GM18907 (cell line): ENCODE results near the gene TK2.
"Not testable (repeated sequence)": the region's sequence is repeated elsewhere in the genome, so short reads cannot be mapped to it uniquely, and the experiment has no call there.

ENCODE experiments used
- ATAC-seq: cut with Tn5 transposase; IDR thresholded peaks from one replicate; pipeline ENCODE4 v1.9.1; 2021; ENCODE audit warnings: mild to moderate bottlenecking, moderate library complexity; ENCODE audit not compliant: unreplicated experiment

Gene TK2

DNA sequence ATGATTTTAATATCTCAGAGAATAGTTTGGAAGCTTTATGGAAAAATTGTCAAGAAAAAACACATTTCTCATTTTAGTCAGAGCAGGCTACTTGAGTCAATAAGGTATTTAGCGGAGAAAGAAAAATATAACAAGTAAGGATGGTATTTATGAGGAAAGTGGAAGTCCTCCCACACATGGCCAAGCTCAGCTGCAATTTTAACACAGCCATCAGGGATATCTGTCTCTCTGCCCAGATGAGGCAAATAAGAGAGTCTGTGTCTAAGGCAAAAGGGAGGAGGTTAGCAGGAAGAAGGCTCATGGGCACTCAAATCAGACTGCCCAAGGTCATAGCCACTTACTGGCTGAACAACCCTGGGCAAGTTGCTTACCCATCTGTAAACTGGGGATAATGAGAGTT lies 24.2 kb upstream of the TK2 start:
- no peak for ATAC-seq

DNA sequence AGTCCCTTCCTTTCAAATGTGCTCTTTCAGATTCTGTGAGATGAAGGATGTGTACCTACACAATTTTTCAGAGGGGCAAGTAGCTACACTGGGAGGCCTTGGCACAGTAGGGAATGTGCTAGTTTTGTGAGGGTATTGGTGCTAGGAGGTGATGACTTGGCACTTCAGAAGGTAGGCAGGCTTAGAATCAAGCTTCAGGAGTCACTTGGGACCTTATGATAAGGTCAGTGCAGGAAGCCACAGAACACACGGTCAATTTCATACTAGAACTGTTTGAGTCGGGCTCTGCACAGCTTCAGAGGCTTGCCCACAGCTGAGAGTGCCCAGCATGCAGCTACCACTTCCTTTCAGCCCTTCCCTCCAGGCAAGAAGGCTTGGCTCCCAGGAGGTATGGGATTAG lies 22.4 kb upstream of the TK2 start:
- ATAC-seq = no peak

DNA sequence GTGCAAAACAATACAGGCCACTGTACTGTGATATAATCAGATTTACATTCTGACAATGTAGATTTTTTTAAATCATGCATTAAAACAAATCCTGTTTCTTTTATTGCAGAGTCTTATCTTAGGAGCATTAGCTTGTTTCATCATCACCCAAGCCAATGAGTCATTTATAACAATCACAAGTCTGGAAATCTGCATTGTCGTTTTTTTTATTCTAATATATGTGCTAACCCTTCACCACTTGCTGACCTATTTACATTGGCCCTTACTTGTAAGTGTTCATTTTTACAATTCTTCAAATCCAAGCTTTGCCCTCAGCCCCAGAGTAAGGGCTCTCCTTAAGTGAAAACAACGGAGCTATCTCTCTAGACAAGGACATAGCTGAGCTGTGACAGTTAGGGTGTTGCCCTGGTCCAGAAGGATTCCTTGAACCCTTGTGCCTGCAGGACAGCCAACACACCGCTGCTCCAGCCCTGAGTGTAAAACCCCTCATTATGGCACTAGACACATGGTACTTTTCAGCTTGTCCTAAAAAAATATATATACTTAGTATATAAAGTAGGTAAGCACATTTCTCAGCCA lies 20.0 kb upstream of the TK2 start:
- ATAC-seq = no peak

DNA sequence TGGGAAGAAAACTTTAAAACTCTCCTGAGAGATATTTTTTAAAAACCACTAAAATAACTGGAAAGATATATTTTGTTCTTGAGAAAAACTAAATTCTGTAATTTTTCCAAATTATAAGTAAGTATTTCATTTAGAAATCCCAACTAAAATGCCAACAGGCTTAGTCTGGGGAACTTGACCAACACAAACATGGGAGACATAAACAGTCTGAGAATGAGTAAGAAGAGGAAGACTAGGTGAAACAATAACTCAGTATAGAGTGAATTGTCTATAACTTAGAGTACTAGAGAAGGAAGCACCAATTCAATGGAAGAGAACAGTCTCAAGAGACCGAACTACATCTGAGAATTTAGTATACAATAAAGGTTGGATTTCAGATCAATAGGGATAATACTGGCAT lies 19.2 kb upstream of the TK2 start:
- ATAC-seq = no peak

DNA sequence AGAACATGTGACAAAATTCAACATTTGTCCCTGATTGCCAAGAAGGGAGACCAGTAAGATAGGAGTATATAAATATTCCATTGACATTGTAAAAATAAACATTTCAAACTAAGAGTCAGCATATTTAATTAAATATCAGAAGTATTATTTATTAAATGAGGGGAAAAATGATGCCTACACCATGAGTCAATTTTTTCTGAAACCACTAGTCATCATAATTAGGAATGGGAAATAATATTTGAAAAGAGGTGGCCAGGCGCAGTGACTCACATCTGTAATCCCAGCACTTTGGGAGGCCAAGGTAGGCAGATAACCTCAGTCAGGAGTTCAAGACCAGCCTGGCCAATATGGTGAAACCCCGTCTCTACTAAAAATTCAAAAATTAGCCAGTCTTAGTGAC lies 18.4 kb upstream of the TK2 start:
- ATAC-seq = no peak

DNA sequence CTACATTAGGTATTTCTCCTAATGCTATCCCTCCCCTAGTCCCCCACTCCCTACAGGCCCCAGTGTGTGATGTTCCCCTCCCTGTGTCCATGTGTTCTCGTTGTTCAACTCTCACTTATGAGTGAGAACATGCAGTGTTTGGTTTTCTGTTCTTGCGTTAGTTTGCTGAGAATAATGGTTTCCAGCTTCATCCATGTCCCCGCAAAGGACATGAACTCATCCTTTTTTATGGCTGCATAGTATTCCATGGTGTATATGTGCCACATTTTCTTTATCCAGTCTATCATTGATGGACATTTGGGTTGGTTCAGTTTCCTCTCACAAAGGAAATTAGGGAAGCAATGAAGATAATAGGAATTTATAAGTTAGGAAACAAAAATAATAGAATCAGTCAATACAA lies 17.3 kb upstream of the TK2 start:
- ATAC-seq = not testable (repeated sequence)

DNA sequence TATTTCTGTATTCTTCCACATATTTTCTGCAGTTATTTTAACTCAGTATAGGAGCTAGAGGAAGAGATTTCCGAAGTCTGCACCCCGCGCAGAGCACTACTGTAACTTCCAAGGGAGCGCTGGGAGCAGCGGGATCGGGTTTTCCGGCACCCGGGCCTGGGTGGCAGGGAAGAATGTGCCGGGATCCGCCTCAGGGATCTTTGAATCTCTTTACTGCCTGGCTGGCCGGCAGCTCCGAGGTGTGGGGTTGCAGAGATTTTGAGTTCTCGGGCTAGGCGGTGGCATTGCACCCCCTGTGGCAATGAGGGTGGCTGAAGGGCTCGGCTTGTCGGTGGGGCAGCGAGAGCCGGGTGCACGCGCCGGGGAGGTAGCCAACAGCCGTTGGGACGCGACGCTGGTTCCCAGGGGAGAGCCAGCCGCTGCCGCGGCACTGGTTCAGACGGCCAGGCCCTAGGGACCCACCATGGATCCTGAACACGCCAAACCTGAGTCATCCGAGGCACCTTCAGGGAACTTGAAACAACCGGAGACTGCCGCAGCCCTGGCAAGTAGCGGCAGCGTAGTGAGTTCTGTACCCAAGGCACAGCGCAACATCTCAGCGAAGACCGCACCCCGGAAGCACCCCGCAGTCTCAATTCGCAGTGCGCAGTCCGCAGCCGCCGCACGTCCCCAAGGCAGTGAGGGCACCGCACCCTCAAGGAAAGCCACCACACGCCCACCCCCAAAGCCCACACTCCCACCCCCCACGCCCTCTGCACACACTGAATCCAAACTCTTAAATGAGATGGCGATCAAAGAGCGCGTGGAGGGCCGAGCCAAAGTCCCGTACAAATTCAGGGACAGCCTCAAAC lies 16.4 kb upstream of the TK2 start, which contains the start of gene CMTM1:
CMTM1 (plus strand) TSS at position 389 of the 851 bp plus-strand sequence; CDS start at position 464, 75 bp downstream.
- ATAC-seq = no peak

DNA sequence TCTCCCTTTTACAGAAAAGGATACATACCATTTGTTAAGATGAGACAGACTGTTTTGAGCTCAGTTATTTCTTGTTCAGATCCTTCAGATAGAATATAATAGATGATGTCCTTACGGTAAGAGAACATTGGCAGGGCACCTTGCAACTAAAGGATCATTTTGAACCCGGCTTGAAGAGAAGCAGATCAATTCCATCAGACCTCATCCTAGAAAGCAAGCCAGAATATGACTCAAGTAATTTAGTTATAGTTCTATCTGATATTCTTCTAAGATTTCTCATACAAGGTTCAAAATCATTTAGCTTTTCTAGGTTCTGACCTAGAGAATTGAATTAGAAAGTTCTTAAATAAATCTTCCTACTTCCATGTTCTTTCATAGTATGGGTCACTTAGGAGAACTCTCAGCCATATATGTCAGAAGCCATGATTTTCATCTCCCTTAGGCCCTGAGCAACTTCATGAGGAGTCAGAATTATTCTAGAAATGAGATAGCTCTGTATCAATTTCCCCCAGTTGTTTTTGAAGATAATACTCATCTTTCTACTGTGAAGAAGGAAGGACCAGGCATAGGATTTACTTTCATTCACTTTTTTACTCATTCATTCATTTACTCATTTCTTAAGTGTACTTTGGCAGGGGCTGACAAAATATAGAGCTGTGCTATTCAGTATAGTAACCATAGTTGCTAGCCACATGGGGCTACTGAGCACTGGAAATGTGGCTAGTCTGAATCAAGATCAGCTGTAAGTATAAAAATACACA lies 13.8 kb upstream of the TK2 start:
- ATAC-seq = no peak

DNA sequence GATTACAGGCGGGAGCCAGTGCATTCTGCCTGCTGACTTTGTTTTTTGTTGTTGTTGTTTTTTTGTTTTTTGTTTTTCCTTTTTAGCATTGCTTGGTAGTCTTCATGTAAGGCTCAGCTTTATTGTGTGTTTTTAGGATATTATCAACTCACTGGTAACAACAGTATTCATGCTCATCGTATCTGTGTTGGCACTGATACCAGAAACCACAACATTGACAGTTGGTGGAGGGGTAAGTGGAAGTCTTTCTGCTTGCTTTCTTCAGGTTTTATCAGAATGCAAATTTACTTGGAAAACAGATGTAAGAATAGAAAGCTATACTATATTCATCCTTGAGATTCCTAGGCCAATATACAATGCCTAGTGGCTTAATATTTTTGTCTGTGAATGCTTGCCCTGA lies 13.1 kb upstream of the TK2 start:
- no peak for ATAC-seq

DNA sequence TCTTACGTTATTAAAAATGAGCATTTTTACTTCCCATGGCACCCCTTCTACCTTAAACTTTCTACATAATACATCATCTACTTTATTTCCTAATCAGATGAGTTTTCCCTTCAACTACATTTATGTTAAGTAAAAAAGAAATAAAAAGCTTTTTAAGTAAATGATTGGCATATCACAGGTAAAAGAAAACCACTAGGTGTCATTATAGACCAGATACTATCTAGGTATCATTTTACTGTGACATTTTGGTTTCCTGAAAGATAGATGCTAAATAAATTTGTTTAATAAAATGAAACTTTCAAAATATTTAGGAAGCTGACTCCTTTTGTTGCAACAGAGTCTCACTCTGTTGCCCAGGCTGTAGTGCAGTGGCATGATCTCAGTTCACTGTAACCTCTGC lies 12.5 kb upstream of the TK2 start:
- no peak for ATAC-seq

DNA sequence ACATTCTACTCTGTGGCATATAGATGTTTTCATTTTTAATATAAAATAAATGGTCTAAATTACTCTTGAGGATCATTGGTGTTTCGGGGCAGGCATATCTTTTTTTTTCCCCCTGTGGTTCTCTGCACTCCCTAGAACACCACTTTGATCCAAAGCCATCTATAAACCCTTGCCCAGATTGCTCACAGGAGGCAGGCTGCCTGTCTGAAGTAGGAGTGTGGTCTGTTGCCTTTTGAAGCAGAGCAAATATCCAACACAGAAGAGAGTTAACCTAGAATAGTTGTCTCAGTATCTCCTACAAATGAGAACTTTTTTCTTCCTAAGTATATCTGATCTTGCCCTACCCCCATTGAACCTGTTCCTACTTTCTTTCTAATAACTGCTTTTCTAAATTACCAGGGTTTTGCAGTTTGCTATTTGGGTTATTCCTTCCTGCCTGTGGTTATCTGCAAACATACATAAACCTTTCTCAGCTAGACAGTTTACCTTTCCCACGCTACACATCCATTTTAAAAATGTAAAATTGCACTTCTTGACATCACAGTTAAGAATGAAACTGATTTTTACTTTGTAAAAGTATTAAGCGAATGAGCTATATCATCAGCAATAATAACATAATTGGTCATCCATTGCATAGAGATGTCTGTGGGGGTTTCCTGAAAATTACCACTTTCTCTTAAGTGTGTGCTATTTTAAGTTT lies 11.6 kb upstream of the TK2 start:
- no peak for ATAC-seq

DNA sequence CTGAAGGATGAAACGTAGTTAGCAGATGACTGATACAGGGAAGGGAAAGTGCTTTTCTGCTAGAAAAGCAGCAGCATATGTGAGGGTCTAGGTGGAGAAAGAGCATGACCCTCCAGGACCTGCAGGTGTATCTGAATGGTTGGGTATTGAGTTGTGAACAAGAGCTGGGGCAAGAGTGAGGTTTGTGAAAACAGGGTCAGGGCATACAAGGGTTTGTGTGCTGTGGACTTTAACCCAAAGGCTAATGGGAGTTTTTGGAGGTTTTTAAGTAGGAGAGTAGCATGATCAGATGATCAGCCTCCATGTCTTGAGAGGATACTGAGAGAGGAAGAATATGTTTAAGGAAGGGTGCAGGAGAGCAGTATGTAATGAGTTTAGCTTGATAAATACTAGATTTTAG lies 10.2 kb upstream of the TK2 start:
- no peak for ATAC-seq

DNA sequence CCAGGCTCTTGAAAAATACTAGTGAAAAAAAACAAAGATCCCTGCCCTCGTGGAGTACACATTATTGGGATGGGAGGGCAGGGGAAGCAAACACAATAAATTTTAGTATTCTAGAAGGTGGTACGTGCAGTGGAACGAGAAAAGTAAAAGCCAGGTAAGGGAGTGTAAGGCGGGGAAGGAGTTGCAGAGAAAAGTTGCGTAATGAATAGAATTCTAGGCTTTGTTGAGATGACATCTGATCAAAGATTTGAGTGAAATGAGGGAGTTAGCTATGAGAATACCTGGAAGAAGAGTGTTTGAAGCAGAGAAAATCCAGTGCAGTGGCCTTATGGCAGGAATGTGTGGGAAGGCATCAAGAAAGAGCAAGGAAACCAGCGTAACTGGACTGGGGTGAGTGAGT lies 4.6 kb upstream of the TK2 start:
- ATAC-seq = no peak

DNA sequence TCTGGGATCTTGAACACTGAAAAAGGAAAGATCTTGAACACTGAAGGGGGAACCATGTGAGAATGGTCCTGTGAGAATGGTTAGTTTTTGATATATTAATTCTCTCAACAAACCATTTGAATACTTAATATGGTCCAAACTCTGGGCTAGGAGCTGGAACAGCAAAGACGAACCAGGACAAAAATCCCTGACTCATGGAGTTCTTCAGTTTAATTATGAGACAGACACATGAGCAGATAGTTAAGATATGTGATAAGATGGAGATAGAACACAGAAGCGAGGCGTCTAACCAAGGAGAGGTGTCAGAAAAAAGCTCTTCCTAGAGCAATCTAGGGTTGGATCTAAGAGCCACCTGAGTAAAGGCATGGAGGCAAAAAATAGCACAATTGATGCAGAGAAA lies 4.1 kb upstream of the TK2 start:
- ATAC-seq = no peak

DNA sequence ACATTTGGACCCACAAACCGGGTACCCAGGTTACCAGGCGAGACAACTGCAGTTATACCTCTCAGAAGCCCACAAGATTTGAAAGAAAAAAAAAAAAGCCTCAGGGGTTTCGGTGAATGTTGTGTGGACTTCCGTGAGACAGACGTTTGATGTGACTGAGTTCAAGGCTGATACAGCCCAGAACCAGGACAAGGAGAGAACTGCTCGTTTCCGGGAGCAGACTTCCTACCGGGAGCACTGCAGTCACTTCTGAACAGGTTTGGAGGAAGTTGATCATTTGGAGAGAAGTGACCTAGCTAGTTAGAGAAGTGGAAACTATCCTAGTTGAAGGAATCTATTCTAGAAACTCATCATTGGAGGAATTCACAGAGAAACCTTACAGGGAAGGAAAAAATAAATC lies 3.3 kb upstream of the TK2 start:
- ATAC-seq = no peak

DNA sequence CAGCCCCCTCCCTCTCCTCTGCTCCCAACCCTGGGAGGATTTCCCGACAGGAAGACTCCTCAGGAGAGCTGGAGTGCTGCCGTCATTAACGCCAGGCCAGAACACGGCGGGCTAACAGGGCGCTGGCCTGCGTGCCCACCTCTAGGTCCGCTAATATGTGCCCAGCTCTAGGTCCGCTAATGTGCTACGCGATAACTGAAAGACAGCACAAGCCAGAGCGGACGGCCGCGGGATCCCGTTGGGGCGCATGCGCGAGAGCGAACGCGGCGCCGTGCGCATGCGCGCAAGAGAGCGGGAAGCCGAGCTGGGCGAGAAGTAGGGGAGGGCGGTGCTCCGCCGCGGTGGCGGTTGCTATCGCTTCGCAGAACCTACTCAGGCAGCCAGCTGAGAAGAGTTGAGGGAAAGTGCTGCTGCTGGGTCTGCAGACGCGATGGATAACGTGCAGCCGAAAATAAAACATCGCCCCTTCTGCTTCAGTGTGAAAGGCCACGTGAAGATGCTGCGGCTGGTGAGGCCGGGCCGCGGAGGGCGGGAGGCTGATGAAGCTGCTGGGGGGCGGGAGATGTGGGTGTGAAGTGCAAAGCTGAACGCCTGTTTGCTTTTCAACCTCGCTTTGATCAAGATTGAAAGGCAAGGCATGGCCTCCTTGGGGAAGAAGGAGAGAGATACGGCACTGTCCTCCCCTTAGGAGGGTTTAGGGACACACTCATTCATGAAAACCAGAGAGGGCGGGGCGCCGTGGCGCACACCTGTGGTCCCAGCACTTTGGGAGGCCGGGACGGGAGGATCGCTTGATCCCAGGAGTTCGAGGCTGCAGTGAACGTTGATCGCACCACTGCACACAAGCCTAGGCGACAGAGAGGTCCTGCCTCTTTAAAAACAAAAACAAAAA lies 2.6 kb upstream of the TK2 start, which contains the start of gene CKLF:
CKLF (plus strand) TSS at position 291 of the 892 bp plus-strand sequence; CDS start at position 431, 140 bp downstream.
- peak; percentile 77 for ATAC-seq

DNA sequence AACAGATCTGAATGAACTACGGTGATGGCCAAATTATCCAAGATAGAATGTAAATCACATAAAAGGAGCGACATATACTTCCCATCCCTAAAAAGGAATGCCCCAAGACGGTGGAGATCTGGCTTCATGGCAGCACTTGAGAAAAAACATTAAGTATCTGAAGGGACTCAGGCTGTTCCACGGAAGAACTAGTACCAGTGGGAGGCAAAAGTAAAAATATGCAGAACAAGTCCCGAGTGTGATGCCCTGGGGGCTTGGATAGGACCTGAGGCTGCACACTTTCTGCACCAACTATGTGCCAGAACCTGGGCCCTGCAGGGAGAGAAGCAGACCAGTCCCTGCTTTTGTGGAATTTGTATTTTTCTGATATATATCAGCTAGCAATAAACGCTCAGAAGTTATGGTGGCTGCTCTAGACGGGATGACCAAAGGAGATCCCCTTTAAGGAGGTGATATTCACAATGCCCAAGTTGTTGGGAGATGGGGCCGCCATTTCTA lies 1.9 kb upstream of the TK2 start:
- no peak for ATAC-seq

DNA sequence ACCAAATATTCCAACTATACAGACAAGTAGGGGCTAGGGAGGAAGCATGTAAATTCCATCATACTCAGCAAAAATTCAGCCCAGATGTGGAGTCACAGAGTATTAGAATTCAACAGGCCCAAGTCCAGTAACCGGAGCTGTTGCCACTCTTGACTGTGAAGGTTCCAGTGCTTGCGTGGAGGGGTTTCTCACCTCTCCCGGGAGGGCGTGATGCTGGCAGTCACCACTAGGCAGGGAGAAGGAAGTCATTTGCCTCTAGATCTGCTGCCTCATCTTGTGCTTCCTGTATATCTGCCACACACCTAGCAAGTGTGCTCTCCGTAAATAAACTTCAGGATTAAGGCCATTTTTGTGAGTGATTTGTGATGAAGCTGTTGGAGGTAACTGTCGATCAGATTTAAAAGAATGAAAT lies 1.4 kb upstream of the TK2 start:
- ATAC-seq = no peak

DNA sequence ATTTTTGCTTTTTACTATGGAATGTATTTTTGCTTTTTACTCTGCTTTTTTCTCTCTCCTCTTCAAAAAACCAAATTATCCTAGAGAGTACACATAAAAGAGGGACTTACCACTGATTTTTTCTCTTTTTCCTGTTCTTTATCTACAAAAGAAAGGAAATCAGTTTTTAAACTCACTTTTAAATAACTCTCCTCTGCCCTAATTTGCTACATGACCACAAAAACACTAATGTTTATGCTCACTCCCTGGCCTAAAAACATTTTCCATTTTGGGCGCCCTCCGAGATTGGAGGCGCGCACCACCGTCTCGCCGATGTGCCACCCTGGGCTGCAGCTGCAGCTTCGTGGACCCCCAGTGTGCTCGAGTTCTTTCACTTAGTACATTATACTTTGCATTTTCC lies 1.1 kb downstream of the TK2 start:
- ATAC-seq = no peak

DNA sequence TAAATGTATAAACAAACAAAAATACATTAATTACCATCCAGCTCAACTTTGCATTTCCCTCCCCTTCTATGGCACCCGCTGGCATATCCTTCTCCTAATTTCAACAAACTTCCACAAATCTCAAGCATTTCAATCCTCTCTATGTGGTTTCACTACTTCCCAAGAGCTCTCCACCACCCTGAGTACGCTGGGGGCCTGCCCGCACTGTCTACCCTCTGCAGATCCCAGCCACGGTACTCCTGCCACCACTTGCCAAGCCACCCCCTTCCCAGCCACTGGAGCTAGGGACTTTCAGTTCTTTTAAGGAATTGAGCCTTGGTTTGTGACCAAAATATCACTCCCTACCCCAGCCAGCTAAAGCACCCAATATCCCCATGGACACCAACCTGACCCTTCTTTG lies 1.9 kb downstream of the TK2 start:
- no peak for ATAC-seq
